Measurements from ENCODE around the gene ATRN. TPM values are rescaled to one million over a fixed set of nuclear protein-coding genes. Genes with fewer than 3 reads are reported as not detected.

ATRN gene
- total RNA-seq, 4 donors from 2014 or later, result 14.4 to 20.0 (median 16.3) TPM

- in situ Hi-C loops (cut with MboI; ENCODE audit: low sequenced_read_pairs in 4 of 4), result loop anchor here in 1 of 4 donors (10.0 kb wide), 1 partner anchor 47 kb away; the partner anchor contains the start of gene SIGLEC1
- Histone ChIP-seq H3K27ac (no peak overlapping the region), H3K9me3 (no peaks in the 10 kb centered on the region), H3K27me3 (peaks cover 0 to 2% (median 0%) of the 10 kb centered on the region in 3 donors), H3K36me3 (no peaks in the 10 kb centered on the region), H3K4me1 (no peaks in the 10 kb centered on the region), H3K4me3 (no peak overlapping the region)
- intact Hi-C loops (cut with DNase I; ENCODE audit: low total_unique reads), result no loop called here
- no peak for TF ChIP-seq CTCF (IDR thresholded peaks at IDR 0.05 in 4 of 5, conservative IDR thresholded peaks at IDR 0.05 in 1 of 5)
- no peak for TF ChIP-seq POLR2A (IDR thresholded peaks at IDR 0.05)
- no peak for DNase-seq
- ATAC-seq, result no peak
Observed at GRCh38 chr20:3667434-3668037, 196.7 kb downstream of the ATRN start.

DNA sequence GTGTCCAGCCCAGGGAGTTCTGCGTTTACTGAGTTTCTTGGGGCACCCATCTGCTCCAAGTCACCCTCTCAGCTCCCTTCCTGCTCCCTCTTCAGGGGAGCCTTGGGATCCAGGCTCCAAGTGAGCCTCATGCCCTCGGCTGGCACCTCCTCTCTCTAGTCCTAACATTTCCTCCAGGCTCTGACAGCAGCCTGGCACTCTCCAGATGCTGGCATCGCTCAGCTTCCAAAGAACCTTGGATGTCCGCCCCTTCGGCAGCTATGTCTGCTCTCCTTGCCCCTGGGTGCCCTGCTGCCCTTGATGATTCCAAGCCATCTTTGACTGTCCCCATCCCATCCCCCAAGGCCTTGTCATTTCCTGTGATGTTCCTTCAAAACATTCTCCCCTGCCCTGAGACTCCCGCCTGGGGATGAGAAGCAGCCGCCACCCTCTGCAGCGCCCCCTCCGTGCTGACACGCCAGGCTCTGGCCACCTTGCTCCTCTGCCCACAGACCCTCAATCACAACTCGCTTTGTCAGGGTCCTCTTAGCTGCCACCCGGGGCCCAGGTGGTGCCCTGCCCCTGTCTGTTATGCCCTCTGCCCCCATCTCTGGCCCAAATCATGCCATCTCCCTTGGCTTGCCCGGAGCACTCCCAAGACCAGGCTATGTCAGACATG, 199.0 kb downstream of the ATRN start:
- DNase-seq, result no peak

DNA sequence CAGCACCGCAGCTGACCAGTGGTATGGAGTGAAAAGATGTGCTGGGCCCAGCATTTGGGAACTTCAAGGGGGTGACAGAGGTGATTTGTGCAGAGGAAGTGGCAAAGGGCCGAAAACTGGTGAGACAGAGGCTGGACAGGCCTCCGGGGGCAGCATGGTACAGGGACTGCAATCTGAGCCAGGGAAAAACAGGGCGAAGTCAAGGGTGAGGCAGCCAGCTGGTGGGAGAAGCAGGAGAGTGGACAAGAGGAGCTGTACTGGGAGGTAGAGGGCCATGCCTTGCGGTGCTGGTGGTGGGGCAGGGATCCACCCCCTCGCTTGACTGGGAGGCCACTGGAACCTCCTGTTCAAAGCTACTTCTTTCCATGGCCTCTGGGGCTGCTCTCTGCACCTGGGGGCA, 199.7 kb downstream of the ATRN start:
- H3K36me3 ChIP-seq, result no peaks in the 10 kb centered on the region
- intact Hi-C loops (cut with DNase I; ENCODE audit: low total_unique reads), result no loop called here
- H3K9me3 ChIP-seq, result no peaks in the 10 kb centered on the region
- DNase-seq, result no peak
- no peak overlapping the region for H3K27ac ChIP-seq
- peaks cover 0 to 3% (median 0%) of the 10 kb centered on the region in 3 donors for H3K27me3 ChIP-seq
- TF ChIP-seq POLR2A (IDR thresholded peaks at IDR 0.05) (no peak), CTCF (IDR thresholded peaks at IDR 0.05 in 4 of 5, conservative IDR thresholded peaks at IDR 0.05 in 1 of 5) (no peak)
- H3K4me3 ChIP-seq, result no peak overlapping the region
- ATAC-seq, result no peak
- H3K4me1 ChIP-seq, result no peaks in the 10 kb centered on the region
- in situ Hi-C loops (cut with MboI; ENCODE audit: low sequenced_read_pairs in 4 of 4), result no loop called here

More for the DNA sequence above, 199.0 kb downstream of the ATRN start:
- H3K27me3 ChIP-seq, result peaks cover 0 to 3% (median 0%) of the 10 kb centered on the region in 3 donors
- TF ChIP-seq POLR2A (IDR thresholded peaks at IDR 0.05) (no peak), CTCF (IDR thresholded peaks at IDR 0.05 in 4 of 5, conservative IDR thresholded peaks at IDR 0.05 in 1 of 5) (no peak)
- no peak for ATAC-seq
- intact Hi-C loops (cut with DNase I; ENCODE audit: low total_unique reads) (no loop called here), in situ Hi-C loops (cut with MboI; ENCODE audit: low sequenced_read_pairs in 4 of 4) (loop anchor here in 1 of 4 donors (10.0 kb wide), 1 partner anchor 45 kb away; the partner anchor contains the start of gene SIGLEC1)
- no peaks in the 10 kb centered on the region for H3K36me3 ChIP-seq
- H3K4me3 ChIP-seq, result no peak overlapping the region
- no peak overlapping the region for H3K27ac ChIP-seq
- no peaks in the 10 kb centered on the region for H3K9me3 ChIP-seq
- no peaks in the 10 kb centered on the region for H3K4me1 ChIP-seq

DNA sequence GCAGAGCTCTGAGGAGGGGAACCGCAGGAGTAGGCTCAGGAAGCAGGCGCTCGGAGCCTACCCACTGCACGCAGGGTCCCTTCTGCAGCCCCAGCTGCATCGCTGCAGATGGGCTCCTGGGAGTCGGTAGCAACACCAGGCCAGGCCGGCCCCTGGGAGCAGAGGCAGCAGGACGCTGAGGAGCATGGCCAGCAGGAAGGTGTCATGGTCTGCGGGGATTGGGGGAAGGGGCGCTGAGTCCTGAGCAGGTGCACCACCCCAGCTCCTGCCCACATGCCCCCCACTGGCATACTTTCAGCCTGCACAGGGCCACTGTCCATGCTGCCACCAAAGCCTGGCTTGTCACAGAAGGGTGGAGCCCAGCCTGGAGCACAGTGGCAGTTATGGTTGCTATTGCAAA, 200.1 kb downstream of the ATRN start:
- DNase-seq, result no peak
- H3K27ac ChIP-seq, result no peak overlapping the region
- ATAC-seq, result no peak
- H3K4me1 ChIP-seq, result no peaks in the 10 kb centered on the region
- intact Hi-C loops (cut with DNase I; ENCODE audit: low total_unique reads), result no loop called here
- in situ Hi-C loops (cut with MboI; ENCODE audit: low sequenced_read_pairs in 4 of 4), result no loop called here
- no peaks in the 10 kb centered on the region for H3K36me3 ChIP-seq
- peaks cover 0 to 3% (median 0%) of the 10 kb centered on the region in 3 donors for H3K27me3 ChIP-seq
- no peak overlapping the region for H3K4me3 ChIP-seq
- TF ChIP-seq POLR2A (IDR thresholded peaks at IDR 0.05), result no peak
- TF ChIP-seq CTCF (IDR thresholded peaks at IDR 0.05 in 4 of 5, conservative IDR thresholded peaks at IDR 0.05 in 1 of 5), result no peak
- H3K9me3 ChIP-seq, result no peaks in the 10 kb centered on the region
